ENCODE measurements around the gene KDM6B.
A peak's percentile ranks its signal among the peaks of the same experiment; 100 is the strongest.
"Not testable (repeated sequence)": the region's sequence is repeated elsewhere in the genome, so short reads cannot be mapped to it uniquely, and the experiment has no call there.

Gene KDM6B

GRCh38 chr17:7853691-7854038, 19.6 kb downstream of the KDM6B start:
- no peak for FAIRE-seq

GRCh38 chr17:7854078-7854777, 20.2 kb downstream of the KDM6B start:
- FAIRE-seq = no peak

GRCh38 chr17:7854851-7855659, 21.0 kb downstream of the KDM6B start, which contains the start of gene TMEM88:
TMEM88 (plus strand) TSS chr17:7855066; CDS start chr17:7855075, 9 bp downstream.
- no peak for FAIRE-seq

- FAIRE-seq = no peak
These were observed 21.6 kb downstream of the KDM6B start for GRCh38 chr17:7855660-7856010.

- no peak for FAIRE-seq
These were observed 22.2 kb downstream of the KDM6B start for GRCh38 chr17:7856011-7856810.

GRCh38 chr17:7856811-7857712, 23.0 kb downstream of the KDM6B start, which contains the start of gene NAA38:
NAA38 (minus strand) TSS chr17:7857559; CDS start chr17:7857463, 96 bp downstream.
- FAIRE-seq = peak; percentile 98

- no peak for FAIRE-seq
These were observed 23.9 kb downstream of the KDM6B start, which contains the start of gene CYB5D1 for GRCh38 chr17:7857713-7858521. CYB5D1 (plus strand) TSS chr17:7858003; CDS start chr17:7858135, 132 bp downstream.

- no peak for FAIRE-seq
These were observed 24.4 kb downstream of the KDM6B start for GRCh38 chr17:7858522-7858810.

- no peak for FAIRE-seq
These were observed 25.0 kb downstream of the KDM6B start for GRCh38 chr17:7859028-7859427.

GRCh38 chr17:7862692-7863437, 28.8 kb downstream of the KDM6B start:
- peak; percentile 84 for FAIRE-seq

- FAIRE-seq = not testable (repeated sequence)
These were observed 30.4 kb downstream of the KDM6B start for GRCh38 chr17:7864384-7864783.

- no peak for FAIRE-seq
These were observed 31.1 kb downstream of the KDM6B start for GRCh38 chr17:7864995-7865650.

- FAIRE-seq = no peak
These were observed 33.9 kb downstream of the KDM6B start for GRCh38 chr17:7867881-7868329.

GRCh38 chr17:7873051-7873450, 39.0 kb downstream of the KDM6B start:
- no peak for FAIRE-seq

GRCh38 chr17:7875804-7876370, 41.9 kb downstream of the KDM6B start:
- no peak for FAIRE-seq

GRCh38 chr17:7878234-7878633, 44.2 kb downstream of the KDM6B start:
- no peak for FAIRE-seq

- no peak for FAIRE-seq
These were observed 46.3 kb downstream of the KDM6B start for GRCh38 chr17:7880076-7880868.

- no peak for FAIRE-seq
These were observed 47.4 kb downstream of the KDM6B start for GRCh38 chr17:7881276-7882054.
